Measurements from ENCODE around the gene BICC1. TPM values are rescaled to one million over a fixed set of nuclear protein-coding genes. Genes with fewer than 3 reads are reported as not detected.

Gene BICC1
- total and polyA plus RNA-seq, 2 donors (not counting 1 experiment from before 2014, with no cell fraction given): not detected

- no peak for ATAC-seq (ENCODE audit: low read depth)
- DNase-seq: no peak
Measured at GRCh38 chr10:58740620-58741369, 228.1 kb downstream of the BICC1 start.

GRCh38 chr10:58741673-58742072, 229.0 kb downstream of the BICC1 start:
- H3K9me3 Mint-ChIP-seq (ENCODE audit: insufficient read depth): no peaks in the 10 kb centered on the region
- no peaks in the 10 kb centered on the region for H3K4me1 ChIP-seq (ENCODE audit: control insufficient read depth in 2 of 2, insufficient read depth in 2 of 2, low read length in 2 of 2)
- H4K20me1 ChIP-seq (ENCODE audit: control insufficient read depth, insufficient read depth, low read length, poor library complexity, severe bottlenecking): no peaks in the 10 kb centered on the region
- no peaks in the 10 kb centered on the region for H3K79me2 ChIP-seq (ENCODE audit: control insufficient read depth, insufficient read depth, low read length)
- WGBS (ENCODE audit: insufficient coverage): 96% methylated on average over 3 of the region's 4 CpGs
- no peak overlapping the region for H3K4me3 Mint-ChIP-seq
- no peaks in the 10 kb centered on the region for H3K27me3 ChIP-seq (replicated peaks in 1 of 4; ENCODE audit: control extremely low read depth in 1 of 4, control insufficient read depth in 3 of 4, insufficient read depth in 4 of 4, low read length in 3 of 4)
- ATAC-seq (ENCODE audit: low read depth) (no peak), DNase-seq (no peak)
- no peaks in the 10 kb centered on the region for H3K9me3 ChIP-seq (ENCODE audit: control extremely low read depth in 1 of 3, control insufficient read depth in 2 of 3, insufficient read depth in 1 of 3, low read length in 2 of 3)
- H3K9ac ChIP-seq (ENCODE audit: low read length): no peak overlapping the region
- H3K27ac ChIP-seq (ENCODE audit: low read length in 2 of 2): no peak overlapping the region
- H3K4me3 ChIP-seq (ENCODE audit: control extremely low read depth in 1 of 5, extremely low read depth in 1 of 5, insufficient read depth in 1 of 5, low read depth in 2 of 5, low read length in 4 of 5): no peak overlapping the region
- no peak overlapping the region for H3K27ac Mint-ChIP-seq
- no peak overlapping the region for H2AFZ ChIP-seq (ENCODE audit: insufficient read depth, low read depth, low read length, poor library complexity, severe bottlenecking)
- no peaks in the 10 kb centered on the region for H3K27me3 Mint-ChIP-seq
- CTCF ChIA-PET: no interaction called here
- no peaks in the 10 kb centered on the region for H3K36me3 ChIP-seq (replicated peaks in 1 of 2; ENCODE audit: control extremely low read depth in 1 of 2, control insufficient read depth in 1 of 2, extremely low read depth in 1 of 2, insufficient read depth in 2 of 2, low read length in 1 of 2)
- no peaks in the 10 kb centered on the region for H3K4me1 Mint-ChIP-seq
- intact Hi-C loops (cut with micrococcal nuclease): no loop called here
- H3K4me2 ChIP-seq (replicated peaks; ENCODE audit: low read depth, low read length, poor library complexity, severe bottlenecking): no peak overlapping the region
- no peak for TF ChIP-seq EZH2 (IDR thresholded peaks at IDR 0.05; ENCODE audit: borderline replicate concordance, insufficient read depth, low read depth, low read length, poor library complexity, severe bottlenecking)
- TF ChIP-seq, protein P1, sequence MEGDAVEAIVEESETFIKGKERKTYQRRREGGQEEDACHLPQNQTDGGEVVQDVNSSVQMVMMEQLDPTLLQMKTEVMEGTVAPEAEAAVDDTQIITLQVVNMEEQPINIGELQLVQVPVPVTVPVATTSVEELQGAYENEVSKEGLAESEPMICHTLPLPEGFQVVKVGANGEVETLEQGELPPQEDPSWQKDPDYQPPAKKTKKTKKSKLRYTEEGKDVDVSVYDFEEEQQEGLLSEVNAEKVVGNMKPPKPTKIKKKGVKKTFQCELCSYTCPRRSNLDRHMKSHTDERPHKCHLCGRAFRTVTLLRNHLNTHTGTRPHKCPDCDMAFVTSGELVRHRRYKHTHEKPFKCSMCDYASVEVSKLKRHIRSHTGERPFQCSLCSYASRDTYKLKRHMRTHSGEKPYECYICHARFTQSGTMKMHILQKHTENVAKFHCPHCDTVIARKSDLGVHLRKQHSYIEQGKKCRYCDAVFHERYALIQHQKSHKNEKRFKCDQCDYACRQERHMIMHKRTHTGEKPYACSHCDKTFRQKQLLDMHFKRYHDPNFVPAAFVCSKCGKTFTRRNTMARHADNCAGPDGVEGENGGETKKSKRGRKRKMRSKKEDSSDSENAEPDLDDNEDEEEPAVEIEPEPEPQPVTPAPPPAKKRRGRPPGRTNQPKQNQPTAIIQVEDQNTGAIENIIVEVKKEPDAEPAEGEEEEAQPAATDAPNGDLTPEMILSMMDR (IDR thresholded peaks at IDR 0.05): no peak
- POLR2A ChIA-PET: no interaction called here

More at GRCh38 chr10:58740620-58741369, 228.1 kb downstream of the BICC1 start:
- Mint-ChIP-seq H3K9me3 (ENCODE audit: insufficient read depth) (no peaks in the 10 kb centered on the region), H3K27ac (no peak overlapping the region), H3K4me1 (no peaks in the 10 kb centered on the region), H3K27me3 (no peaks in the 10 kb centered on the region), H3K4me3 (no peak overlapping the region)
- no peaks in the 10 kb centered on the region for H4K20me1 ChIP-seq (ENCODE audit: control insufficient read depth, insufficient read depth, low read length, poor library complexity, severe bottlenecking)
- no peak overlapping the region for H3K27ac ChIP-seq (ENCODE audit: low read length in 2 of 2)
- H3K27me3 ChIP-seq (replicated peaks in 1 of 4; ENCODE audit: control extremely low read depth in 1 of 4, control insufficient read depth in 3 of 4, insufficient read depth in 4 of 4, low read length in 3 of 4): no peaks in the 10 kb centered on the region
- TF ChIP-seq, protein P1 (IDR thresholded peaks at IDR 0.05): no peak
- TF ChIP-seq EZH2 (IDR thresholded peaks at IDR 0.05; ENCODE audit: borderline replicate concordance, insufficient read depth, low read depth, low read length, poor library complexity, severe bottlenecking): no peak
- POLR2A ChIA-PET: no interaction called here
- H3K4me2 ChIP-seq (replicated peaks; ENCODE audit: low read depth, low read length, poor library complexity, severe bottlenecking): no peak overlapping the region
- no peaks in the 10 kb centered on the region for H3K79me2 ChIP-seq (ENCODE audit: control insufficient read depth, insufficient read depth, low read length)
- H3K4me3 ChIP-seq (ENCODE audit: control extremely low read depth in 1 of 5, extremely low read depth in 1 of 5, insufficient read depth in 1 of 5, low read depth in 2 of 5, low read length in 4 of 5): no peak overlapping the region
- H3K36me3 ChIP-seq (replicated peaks in 1 of 2; ENCODE audit: control extremely low read depth in 1 of 2, control insufficient read depth in 1 of 2, extremely low read depth in 1 of 2, insufficient read depth in 2 of 2, low read length in 1 of 2): no peaks in the 10 kb centered on the region
- WGBS (ENCODE audit: insufficient coverage): 89% methylated on average over 11 of the region's 11 CpGs
- no peak overlapping the region for H3K9ac ChIP-seq (ENCODE audit: low read length)
- H3K9me3 ChIP-seq (ENCODE audit: control extremely low read depth in 1 of 3, control insufficient read depth in 2 of 3, insufficient read depth in 1 of 3, low read length in 2 of 3): no peaks in the 10 kb centered on the region
- H3K4me1 ChIP-seq (ENCODE audit: control insufficient read depth in 2 of 2, insufficient read depth in 2 of 2, low read length in 2 of 2): no peaks in the 10 kb centered on the region
- H2AFZ ChIP-seq (ENCODE audit: insufficient read depth, low read depth, low read length, poor library complexity, severe bottlenecking): no peak overlapping the region
- CTCF ChIA-PET: no interaction called here
- intact Hi-C loops (cut with micrococcal nuclease): no loop called here

All from B cell (primary cell).